Brain microvascular endothelial cell (primary cell): ENCODE measurements around the gene SLC26A4.

Experiments
- DNase-seq: peaks from one replicate; pipeline ENCODE4 v3.0.0-alpha.2; 2020
- H3K27ac ChIP-seq: fragments of 250-450 bp; sonication (Bioruptor Pico); 2 replicates; pipeline ENCODE4 v1.5.1; 2020; ENCODE audit warnings: mild to moderate bottlenecking, moderate library complexity
- H3K27me3 ChIP-seq: fragments of 250-450 bp; sonication (Bioruptor Pico); replicated peaks from 2 replicates; pipeline ENCODE4 v1.5.1; 2020; ENCODE audit warnings: mild to moderate bottlenecking
- H3K36me3 ChIP-seq: fragments of 250-450 bp; sonication (Bioruptor Pico); replicated peaks from 2 replicates; pipeline ENCODE4 v1.5.1; 2020; ENCODE audit warnings: mild to moderate bottlenecking
- H3K4me3 ChIP-seq: 2 replicates; pipeline ENCODE4 v1.5.1; 2011; ENCODE audit warnings: low read depth, mild to moderate bottlenecking, control low read depth, low read length, moderate library complexity
- in situ Hi-C: cut with HindIII; loops from 2 replicates; pipeline ENCODE4 v1.10.0; 2017; ENCODE audit warnings: low sequenced_read_pairs, low pct_ligation_motif_present
- TF ChIP-seq, protein P1 (sequence below): IDR thresholded peaks from 2 replicates; pipeline ENCODE4 v1.5.1; 2011; ENCODE audit warnings: low read depth, mild to moderate bottlenecking, moderate library complexity, low read length, control low read depth, inconsistent platforms; ENCODE audit errors: missing control alignments

The SLC26A4 gene

DNA sequence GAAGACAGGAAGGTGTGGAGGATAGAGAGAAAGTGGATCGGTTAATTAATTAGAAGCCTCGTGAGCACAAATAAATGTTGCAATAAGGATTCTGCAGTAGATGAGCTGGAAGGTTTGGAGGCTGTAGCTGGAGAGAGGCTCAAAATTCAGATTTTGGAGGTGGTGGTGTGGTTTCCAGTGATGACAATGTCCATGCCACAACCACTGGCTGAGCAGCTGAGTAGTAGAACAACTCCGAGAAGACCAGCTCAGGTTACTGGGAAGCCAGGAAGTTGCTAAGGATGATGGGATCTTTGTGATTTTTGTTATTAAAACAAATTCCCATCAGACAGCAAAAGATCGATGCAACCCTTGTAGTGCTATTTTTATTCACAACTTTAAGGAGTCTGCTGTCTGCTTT lies 7.7 kb downstream of the SLC26A4 start:
- no peaks in the 10 kb centered on the region for H3K36me3 ChIP-seq
- TF ChIP-seq, protein P1, sequence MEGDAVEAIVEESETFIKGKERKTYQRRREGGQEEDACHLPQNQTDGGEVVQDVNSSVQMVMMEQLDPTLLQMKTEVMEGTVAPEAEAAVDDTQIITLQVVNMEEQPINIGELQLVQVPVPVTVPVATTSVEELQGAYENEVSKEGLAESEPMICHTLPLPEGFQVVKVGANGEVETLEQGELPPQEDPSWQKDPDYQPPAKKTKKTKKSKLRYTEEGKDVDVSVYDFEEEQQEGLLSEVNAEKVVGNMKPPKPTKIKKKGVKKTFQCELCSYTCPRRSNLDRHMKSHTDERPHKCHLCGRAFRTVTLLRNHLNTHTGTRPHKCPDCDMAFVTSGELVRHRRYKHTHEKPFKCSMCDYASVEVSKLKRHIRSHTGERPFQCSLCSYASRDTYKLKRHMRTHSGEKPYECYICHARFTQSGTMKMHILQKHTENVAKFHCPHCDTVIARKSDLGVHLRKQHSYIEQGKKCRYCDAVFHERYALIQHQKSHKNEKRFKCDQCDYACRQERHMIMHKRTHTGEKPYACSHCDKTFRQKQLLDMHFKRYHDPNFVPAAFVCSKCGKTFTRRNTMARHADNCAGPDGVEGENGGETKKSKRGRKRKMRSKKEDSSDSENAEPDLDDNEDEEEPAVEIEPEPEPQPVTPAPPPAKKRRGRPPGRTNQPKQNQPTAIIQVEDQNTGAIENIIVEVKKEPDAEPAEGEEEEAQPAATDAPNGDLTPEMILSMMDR, result no peak
- in situ Hi-C loops, result no loop called here

DNA sequence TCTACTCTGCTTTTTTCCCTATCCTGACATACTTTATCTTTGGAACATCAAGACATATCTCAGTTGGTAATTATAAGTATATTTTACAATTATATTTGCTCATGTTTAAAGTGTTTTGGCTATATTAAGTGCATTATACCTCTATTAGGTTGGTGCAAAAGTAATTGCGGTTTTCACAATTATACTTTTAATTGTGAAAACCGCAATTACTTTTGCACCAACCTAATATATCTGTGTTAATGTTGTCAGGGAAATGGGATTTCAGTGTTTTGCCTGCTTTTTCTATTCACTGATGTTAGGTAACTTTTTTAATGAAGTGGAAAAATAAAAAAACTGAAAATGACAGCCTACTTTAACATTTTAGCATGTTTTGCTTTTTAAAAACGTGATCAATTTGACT lies 11.6 kb downstream of the SLC26A4 start:
- H3K4me3 ChIP-seq, result no peak overlapping the region
- no peak overlapping the region for H3K27ac ChIP-seq
- no peak for DNase-seq
- H3K27me3 ChIP-seq, result no peaks in the 10 kb centered on the region
- TF ChIP-seq, protein P1, result no peak
- H3K36me3 ChIP-seq, result no peaks in the 10 kb centered on the region
- in situ Hi-C loops, result no loop called here

More for the DNA sequence above, 7.7 kb downstream of the SLC26A4 start:
- H3K27ac ChIP-seq, result no peak overlapping the region
- H3K27me3 ChIP-seq, result no peaks in the 10 kb centered on the region
- DNase-seq, result no peak
- no peak overlapping the region for H3K4me3 ChIP-seq

DNA sequence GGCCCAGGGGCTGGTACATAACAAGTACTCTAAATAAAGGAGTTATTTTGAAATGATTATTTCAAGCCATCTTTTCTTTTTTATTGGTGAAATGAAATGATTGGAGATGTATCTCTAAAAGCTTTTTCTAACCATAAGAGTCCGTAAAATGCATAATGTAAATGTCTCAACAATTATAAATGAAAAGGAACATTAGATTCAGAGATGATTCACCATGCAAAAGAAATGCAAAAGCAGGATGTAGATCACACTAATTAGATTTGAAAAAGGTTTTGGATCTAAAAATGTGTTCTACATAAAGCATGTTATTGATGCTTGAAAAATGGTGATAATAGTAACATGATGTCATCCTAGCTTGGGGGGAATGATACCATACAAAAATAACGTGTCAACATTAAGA lies 15.6 kb downstream of the SLC26A4 start:
- TF ChIP-seq, protein P1, result no peak
- Histone ChIP-seq H3K27ac (no peak overlapping the region), H3K4me3 (no peak overlapping the region), H3K27me3 (no peaks in the 10 kb centered on the region), H3K36me3 (no peaks in the 10 kb centered on the region)
- in situ Hi-C loops, result no loop called here
- DNase-seq, result no peak

DNA sequence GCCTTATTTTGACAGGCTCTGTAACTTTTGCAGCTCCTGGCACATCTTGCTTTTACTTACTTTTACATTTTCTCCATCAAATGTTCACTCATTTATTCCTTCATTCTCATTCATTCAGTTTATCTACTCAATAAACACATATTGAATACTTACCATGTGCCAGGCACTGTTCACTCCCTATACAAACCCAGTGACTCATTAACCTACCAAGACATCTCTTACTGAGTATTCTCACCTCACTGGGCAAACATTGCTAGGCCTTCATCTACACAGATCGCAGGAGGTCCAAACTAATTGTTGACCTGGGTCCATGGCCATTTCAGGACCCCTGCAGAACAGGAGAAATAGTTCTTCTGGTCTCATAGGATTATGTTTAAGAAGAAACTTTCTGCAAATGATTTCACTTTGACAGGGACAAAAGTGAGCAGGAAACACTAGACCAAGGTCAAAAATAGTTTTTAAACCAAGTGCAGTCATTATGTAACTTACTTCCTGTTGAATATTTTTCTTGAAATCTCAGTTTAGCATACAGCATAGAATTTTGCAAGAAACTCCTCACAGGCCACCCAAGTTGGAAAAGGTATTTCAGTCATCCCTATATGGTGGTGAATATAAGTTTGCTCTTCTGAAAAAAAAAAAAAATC lies 17.6 kb downstream of the SLC26A4 start:
- TF ChIP-seq, protein P1, result no peak
- in situ Hi-C loops, result no loop called here
- DNase-seq, result no peak
- Histone ChIP-seq H3K4me3 (no peak overlapping the region), H3K27me3 (no peaks in the 10 kb centered on the region), H3K27ac (no peak overlapping the region), H3K36me3 (no peaks in the 10 kb centered on the region)

DNA sequence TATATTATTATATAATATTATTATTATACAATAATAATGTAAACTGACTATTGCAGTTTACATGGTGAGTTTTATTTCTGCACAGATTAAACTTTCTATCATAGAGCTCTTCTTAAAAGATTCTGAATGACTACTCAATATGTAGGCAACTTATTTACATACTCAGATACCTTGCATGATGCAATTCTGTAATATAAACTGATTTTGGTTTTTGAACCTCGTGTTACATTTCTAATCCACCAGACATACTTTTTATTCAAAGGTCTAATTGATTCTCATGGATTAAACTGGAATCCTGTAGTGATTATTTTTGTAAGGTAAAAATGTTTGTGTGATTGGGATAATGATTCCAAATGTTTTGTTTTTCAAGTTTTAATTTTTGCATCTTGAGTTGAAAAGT lies 19.9 kb downstream of the SLC26A4 start:
- in situ Hi-C loops, result no loop called here
- Histone ChIP-seq H3K4me3 (no peak overlapping the region), H3K27me3 (no peaks in the 10 kb centered on the region), H3K27ac (no peak overlapping the region), H3K36me3 (no peaks in the 10 kb centered on the region)
- no peak for DNase-seq
- TF ChIP-seq, protein P1, result no peak

DNA sequence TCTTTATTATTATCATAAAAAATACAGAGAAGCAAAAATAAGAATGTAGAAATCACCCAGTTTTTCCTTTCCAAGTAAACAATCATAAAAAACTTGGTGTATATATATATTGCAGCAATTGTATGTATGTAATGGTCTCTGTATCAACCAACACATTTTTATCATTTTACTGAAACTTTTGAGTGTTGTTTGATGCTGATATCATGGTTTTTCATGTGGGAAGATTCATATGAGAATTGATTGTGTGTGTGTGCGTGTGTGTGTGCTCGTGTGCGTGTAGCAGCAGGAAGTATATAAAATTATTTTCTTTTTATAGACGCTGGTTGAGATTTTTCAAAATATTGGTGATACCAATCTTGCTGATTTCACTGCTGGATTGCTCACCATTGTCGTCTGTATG lies 22.3 kb downstream of the SLC26A4 start:
- TF ChIP-seq, protein P1, result no peak
- H3K27me3 ChIP-seq, result no peaks in the 10 kb centered on the region
- in situ Hi-C loops, result no loop called here
- H3K4me3 ChIP-seq, result no peak overlapping the region
- H3K36me3 ChIP-seq, result no peaks in the 10 kb centered on the region
- no peak overlapping the region for H3K27ac ChIP-seq
- no peak for DNase-seq
